DMS114 treated with DMSO at 0.1 percent for 48 hours (cell line): ENCODE results near the gene TGDS.

Source experiments
- DNase-seq: peaks from one replicate; lab custom pipeline; 2025; ENCODE audit not compliant: unreplicated experiment; lab: John Stamatoyannopoulos, UW

TGDS gene

DNA sequence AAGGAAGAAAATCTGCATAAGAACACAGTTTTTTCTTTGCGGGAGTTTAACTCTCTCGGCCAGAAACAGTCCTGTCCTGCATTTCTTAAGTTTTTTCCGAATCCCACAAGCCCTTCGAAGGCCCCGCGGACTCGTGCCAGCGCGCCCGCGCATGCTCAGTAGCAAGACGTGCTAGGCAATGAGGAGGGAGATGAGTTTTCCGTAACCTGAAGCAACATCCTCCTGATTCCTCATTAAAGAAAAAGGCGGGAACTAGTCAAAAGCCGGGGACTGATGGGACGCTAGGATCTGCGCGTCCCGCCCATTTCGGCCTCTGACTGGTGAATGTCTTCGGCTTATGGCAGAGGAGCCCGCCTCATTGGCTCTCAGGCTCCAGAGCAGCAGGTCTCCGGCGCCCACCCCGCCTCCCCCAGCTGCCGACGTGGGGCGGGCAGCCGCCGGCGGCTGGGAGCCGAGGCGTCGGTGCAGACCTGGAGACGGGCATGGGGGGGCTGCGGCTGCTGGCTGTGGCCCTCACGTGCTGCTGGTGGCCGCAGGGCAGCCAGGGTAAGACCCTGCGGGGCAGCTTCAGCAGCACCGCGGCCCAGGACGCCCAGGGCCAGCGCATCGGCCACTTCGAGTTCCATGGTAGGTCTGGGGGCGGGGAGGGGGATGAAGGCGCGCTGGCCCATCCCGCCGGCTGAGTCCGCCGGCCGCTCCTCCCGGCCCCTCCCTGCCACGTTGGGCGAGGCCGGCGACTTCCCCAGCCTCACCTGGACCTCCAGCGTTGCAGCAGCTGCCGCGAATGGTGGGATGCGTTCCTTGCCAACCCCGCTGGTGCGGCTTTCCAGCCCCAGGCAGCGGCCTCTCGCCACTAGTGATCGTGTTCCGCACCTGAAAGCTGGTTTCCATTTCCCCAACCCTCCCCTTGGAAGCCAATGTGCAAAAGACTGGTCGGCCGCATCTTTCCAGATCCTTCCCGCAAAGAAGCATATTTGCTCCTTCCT lies 5.8 kb upstream of the TGDS start, which contains the start of gene GPR180:
Gene GPR180, plus strand, starts transcription at position 412 of the 986 bp plus-strand sequence. Its CDS starts 71 bp downstream, at position 483.
- DNase-seq, result peak; percentile 94

GRCh38 chr13:94599877-94600276 lies 3.9 kb upstream of the TGDS start:
- no peak for DNase-seq

DNA sequence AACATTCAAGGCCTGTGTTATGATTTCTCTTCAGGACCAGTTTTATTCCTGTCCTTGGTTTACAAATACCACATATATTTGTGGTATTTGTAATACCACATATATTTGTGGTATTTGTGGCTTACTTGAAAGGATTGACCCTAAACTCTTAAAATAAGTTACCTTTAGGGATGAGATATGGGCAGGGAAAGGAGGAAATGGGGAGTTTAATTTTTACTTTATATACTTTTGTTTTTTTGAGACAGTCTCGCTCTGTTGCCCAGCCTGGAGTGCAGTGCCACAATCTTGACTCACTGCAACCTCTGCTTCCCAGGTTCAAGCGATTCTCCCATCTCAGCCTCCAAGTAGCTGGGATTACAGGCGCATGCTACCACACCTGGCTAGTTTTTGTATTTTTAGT lies 2.3 kb upstream of the TGDS start:
- DNase-seq, result no peak

- DNase-seq, result no peak
Measured at GRCh38 chr13:94596575-94596971, 621 bp upstream of the TGDS start.

- no peak for DNase-seq
Measured at GRCh38 chr13:94595001-94595949, 677 bp downstream of the TGDS start.

DNA sequence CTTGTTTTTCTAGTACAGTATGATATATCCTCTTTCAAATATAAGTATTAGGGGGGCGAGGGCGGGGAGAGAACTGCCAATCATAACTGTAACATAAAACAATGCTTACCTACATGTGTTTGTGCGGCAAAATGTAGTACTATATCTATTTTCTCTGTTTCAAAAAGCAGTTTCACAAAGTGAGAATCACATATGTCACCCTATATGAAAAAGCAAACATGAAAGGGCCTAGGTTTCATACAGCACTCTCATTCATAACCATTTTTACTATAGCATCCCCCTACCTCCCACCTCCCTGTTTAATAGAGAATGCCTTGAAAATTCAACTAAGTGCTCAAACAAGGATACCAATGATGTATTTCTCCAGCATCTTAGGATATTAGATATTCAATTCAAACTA lies 5.2 kb downstream of the TGDS start:
- no peak for DNase-seq

GRCh38 chr13:94588541-94588940 lies 7.4 kb downstream of the TGDS start:
- DNase-seq, result no peak

GRCh38 chr13:94586371-94586770 lies 9.6 kb downstream of the TGDS start:
- DNase-seq, result no peak

DNA sequence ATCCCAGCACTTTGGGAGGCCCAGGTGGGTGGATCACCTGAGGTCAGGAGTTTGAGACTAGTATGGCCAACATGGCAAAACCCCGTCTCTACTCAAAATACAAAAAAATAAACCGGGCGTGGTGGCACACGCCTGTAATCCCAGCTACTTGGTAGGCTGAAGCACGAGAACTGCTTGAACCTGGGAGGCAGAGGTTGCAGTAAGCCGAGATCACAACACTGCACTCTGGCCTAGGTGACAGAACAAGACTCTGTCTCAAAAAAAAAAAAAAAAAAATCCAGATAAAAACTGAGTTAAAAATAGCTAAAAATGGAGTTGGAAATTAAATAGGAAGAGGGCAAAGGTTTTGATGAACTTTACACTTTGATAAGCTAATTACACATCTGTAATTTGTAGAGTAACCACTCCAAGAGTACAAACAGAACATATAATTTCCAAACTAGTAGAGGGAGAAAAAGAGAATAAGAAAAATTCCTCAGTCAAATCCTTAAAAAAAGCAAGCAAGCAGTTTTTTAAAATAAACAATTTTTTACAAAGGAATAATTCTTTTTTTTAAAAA lies 10.3 kb downstream of the TGDS start:
- no peak for DNase-seq

DNA sequence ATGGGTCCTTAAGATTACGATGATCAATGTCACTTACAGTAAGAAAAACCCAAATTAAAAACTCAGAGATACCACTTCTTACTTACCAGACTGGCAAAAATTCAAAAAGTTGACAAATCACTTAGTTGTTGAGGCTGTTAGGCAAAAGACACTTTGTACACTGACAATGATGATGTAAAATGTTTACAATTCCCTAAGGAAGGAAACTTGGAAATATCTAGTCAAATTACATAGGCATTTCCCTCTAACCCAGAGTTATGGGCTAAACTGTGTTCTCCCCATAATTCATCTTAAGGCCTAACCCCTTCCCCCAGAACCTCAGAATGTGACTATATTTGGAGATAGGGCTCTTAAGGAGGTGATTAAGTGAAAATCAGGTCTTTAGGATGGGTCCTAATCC lies 12.0 kb downstream of the TGDS start:
- no peak for DNase-seq

GRCh38 chr13:94579063-94579462 lies 16.9 kb downstream of the TGDS start:
- no peak for DNase-seq

DNA sequence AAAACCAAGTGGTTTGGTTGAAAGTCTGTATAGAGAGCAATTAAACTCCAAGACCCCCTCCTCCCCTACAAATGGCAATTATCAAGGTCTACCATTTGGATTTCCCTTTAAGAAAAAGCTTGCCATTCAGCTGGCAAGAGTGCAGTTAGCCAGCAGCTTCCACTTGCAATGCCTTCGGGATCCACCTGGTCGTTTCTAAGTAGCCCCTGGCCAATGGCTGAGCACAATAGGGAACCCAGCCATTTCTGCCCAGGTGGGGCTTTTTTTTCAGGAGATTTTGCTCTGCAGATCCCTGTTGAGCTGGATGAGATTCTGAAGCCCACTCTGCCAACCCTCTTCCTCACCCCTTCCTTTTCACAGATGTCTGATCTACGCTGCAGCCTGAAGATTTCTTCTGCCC lies 26.3 kb downstream of the TGDS start:
- no peak for DNase-seq

DNA sequence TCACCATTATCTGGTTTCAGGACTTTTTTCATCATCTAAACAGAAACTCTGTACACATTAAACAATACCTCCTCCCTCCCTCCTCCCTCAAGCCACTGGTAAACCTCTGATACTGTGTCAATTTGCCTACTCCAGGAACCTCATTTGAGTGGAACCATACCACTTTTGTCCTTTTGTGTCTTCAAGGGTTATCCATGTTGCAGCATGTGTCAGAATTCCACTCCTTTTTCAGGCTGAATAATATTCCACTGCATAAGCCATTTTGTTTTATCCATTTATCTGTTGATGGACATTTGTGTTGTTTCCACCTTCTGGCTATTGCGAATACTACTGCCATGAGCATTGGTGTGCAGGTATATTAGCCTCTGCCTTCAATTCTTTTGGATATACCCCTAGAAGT lies 27.5 kb downstream of the TGDS start:
- DNase-seq, result no peak

DNA sequence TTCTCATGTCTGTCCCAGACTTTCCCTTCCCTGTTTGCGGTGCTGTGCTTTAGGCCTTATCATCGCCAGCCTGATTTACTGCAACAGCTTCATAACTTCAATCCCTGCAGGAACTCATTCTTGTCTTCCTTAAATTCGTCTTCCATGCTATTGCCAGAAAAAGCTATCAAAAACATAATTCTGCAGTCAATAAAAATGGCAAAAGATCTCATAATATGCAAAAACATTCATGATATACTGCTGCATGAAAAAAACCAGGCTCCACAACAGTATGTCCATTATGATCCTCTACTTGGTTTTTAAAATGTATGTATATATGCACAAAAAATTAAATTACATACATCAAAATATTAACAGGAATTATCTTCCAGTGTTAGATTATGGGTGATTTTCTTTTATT lies 28.4 kb downstream of the TGDS start:
- no peak for DNase-seq

DNA sequence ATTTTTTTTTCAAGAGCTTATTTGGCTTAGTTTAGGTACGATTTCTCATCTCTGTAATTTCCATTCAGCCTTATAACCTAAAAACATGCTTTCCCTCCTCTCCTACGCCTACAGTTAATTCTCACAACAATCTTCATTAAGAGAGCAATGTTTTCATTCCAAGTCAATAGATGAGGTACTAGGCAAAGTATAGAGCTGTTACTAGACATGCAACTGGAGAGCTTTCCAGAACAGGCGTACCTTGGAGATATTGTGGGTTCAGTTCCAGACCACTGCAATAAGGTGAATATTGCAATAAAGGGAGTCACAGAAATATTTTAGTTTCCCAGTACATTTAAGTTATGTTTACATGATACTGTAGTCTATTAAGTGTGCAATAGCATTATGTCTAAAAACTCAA lies 34.8 kb downstream of the TGDS start:
- DNase-seq, result no peak

DNA sequence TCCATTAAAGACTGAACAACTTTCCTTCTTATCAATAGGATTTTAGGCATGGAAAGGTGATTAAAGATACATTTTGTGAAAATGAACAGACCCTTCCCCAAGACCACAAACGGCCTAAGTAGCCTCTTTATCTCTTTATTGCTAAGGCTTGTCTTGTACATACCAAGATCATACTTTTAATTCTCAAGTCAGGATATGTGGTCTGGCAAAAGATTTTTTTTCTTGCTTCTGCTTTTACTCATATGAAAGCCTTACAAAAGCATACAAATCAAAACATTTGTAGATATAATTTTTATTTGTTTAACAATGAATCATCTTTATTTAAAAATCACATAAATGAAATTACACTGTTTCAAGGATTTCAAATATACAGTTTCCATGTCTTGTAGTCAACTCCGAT lies 35.8 kb downstream of the TGDS start:
- DNase-seq, result no peak

DNA sequence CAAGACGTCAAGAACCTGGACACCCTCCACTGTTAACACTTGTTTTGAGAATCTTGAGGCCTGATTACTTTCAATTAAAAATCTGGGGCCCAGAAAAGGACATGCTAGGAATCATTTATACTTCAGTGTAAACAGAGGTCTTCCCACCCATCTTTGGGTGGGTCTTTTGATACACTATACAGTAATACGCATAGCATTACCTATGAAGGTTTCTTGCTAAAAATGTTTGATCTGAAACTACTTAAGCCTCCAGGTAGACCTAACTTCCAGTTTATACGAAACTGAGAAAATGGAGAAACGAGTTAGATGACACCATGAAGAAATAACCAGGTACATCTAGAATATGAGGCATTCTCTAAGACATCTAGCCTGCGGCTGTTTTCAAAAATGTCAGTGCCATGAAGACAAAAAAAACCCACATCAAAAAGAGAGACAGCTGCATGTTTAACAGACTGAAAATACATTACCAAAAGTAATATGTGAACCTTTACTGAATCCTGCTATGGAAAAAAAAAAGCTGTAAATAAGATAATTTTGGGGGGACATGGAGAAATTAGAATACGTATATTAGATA lies 36.6 kb downstream of the TGDS start:
- no peak for DNase-seq

GRCh38 chr13:94558716-94559115 lies 37.2 kb downstream of the TGDS start:
- no peak for DNase-seq

GRCh38 chr13:94557684-94558235 lies 38.2 kb downstream of the TGDS start:
- DNase-seq, result no peak

GRCh38 chr13:94556621-94557020 lies 39.3 kb downstream of the TGDS start:
- DNase-seq, result no peak

DNA sequence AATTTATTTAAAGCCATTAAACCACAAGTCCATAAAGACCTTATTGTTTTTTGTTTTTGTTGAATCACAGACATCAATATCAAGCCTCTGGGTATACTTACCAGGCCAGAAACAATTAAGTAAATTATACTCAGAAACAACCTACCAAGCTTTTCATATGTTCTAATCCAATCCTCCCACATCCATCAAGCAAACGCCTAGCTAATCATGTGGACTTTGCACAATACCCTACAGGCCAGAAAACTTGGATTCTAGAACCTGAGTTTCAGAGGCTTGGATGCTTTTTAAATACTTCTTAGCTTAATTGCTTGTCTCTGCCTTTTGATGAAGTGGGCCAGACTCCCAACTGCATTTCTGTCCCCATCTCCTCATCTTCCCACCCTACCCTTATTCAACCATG lies 39.9 kb downstream of the TGDS start:
- DNase-seq, result no peak
